SH-SY5Y (cell line): ENCODE measurements around the gene CTSE.

Experiments used
- GATA2 ChIP-seq: IDR thresholded peaks from 2 replicates; pipeline ENCODE4 v1.6.1; 2011; ENCODE audit warnings: mild to moderate bottlenecking, low read depth, low read length
- GATA3 ChIP-seq: IDR thresholded peaks from 2 replicates; pipeline ENCODE4 v1.6.1; 2011; ENCODE audit warnings: low read depth, mild to moderate bottlenecking, low read length, moderate library complexity

- TF ChIP-seq GATA2, result no peak
- TF ChIP-seq GATA3, result no peak
These were observed 26.4 kb upstream of the CTSE start for GRCh38 chr1:206049919-206050600.
